GM19238 (cell line): Measurements from ENCODE around the gene NUP160.
"Not testable (repeated sequence)": the region's sequence is repeated elsewhere in the genome, so short reads cannot be mapped to it uniquely, and the experiment has no call there.

Experiments
- DNase-seq: peaks from one replicate; pipeline ENCODE4 v3.0.0; 2011; ENCODE audit warnings: low spot score; ENCODE audit not compliant: insufficient read length

The NUP160 gene

GRCh38 chr11:47847892-47848699 is at the start of gene NUP160:
TSS of gene NUP160 (minus strand) at chr11:47848350. CDS start at chr11:47848318, 32 bp downstream.
- peak; percentile 79 for DNase-seq

GRCh38 chr11:47896199-47896598 is 48.0 kb upstream of the NUP160 start:
- no peak for DNase-seq

GRCh38 chr11:47895035-47895434 is 46.9 kb upstream of the NUP160 start:
- DNase-seq: no peak

- not testable (repeated sequence) for DNase-seq
These were observed 44.6 kb upstream of the NUP160 start for GRCh38 chr11:47892546-47893276.

GRCh38 chr11:47891886-47892285 is 43.7 kb upstream of the NUP160 start:
- DNase-seq: no peak

- DNase-seq: no peak
These were observed 41.7 kb upstream of the NUP160 start for GRCh38 chr11:47889714-47890441.

- no peak for DNase-seq
These were observed 39.9 kb upstream of the NUP160 start for GRCh38 chr11:47887910-47888569.

GRCh38 chr11:47886096-47886495 is 37.9 kb upstream of the NUP160 start:
- DNase-seq: no peak

GRCh38 chr11:47882437-47882836 is 34.3 kb upstream of the NUP160 start:
- not testable (repeated sequence) for DNase-seq

- DNase-seq: no peak
These were observed 33.0 kb upstream of the NUP160 start for GRCh38 chr11:47881145-47881544.

GRCh38 chr11:47879259-47880158 is 31.4 kb upstream of the NUP160 start:
- DNase-seq: peak; percentile 14

GRCh38 chr11:47875858-47876257 is 27.7 kb upstream of the NUP160 start:
- DNase-seq: not testable (repeated sequence)

- no peak for DNase-seq
These were observed 22.3 kb upstream of the NUP160 start for GRCh38 chr11:47870404-47870803.

GRCh38 chr11:47869544-47870393 is 21.6 kb upstream of the NUP160 start:
- DNase-seq: no peak

GRCh38 chr11:47867823-47868222 is 19.7 kb upstream of the NUP160 start:
- DNase-seq: no peak

GRCh38 chr11:47866892-47867291 is 18.7 kb upstream of the NUP160 start:
- DNase-seq: not testable (repeated sequence)

- DNase-seq: no peak
These were observed 16.8 kb upstream of the NUP160 start for GRCh38 chr11:47864901-47865300.

GRCh38 chr11:47863898-47864430 is 15.8 kb upstream of the NUP160 start:
- DNase-seq: no peak
